ENCODE measurements around the gene SYN1.
A peak's percentile ranks its signal among the peaks of the same experiment; 100 is the strongest.

Gene SYN1

GRCh38 chrX:47649781-47650163 lies 30.1 kb upstream of the SYN1 start:
- Histone ChIP-seq H3K4me3 (ENCODE audit: low read depth, low read length) (peak overlapping the region; percentile 85), H3K4me1 (ENCODE audit: control insufficient read depth, insufficient read depth, low read length) (no peaks in the 10 kb centered on the region; the same call in 1 of the 2 replicates), H3K27ac (ENCODE audit: low read depth, low read length) (no peak overlapping the region), H3K36me3 (ENCODE audit: control insufficient read depth, insufficient read depth, low read length) (peaks cover 24% of the 10 kb centered on the region), H3K27me3 (ENCODE audit: control insufficient read depth, insufficient read depth, low read length) (no peaks in the 10 kb centered on the region), H3K9ac (ENCODE audit: low read depth, low read length) (no peak overlapping the region), H3K9me3 (ENCODE audit: control insufficient read depth, insufficient read depth, low read length) (peaks cover 33% of the 10 kb centered on the region)

GRCh38 chrX:47649271-47649670 lies 29.6 kb upstream of the SYN1 start:
- Histone ChIP-seq H3K27me3 (ENCODE audit: control insufficient read depth, insufficient read depth, low read length) (no peaks in the 10 kb centered on the region), H3K9me3 (ENCODE audit: control insufficient read depth, insufficient read depth, low read length) (peaks cover 33% of the 10 kb centered on the region), H3K4me1 (ENCODE audit: control insufficient read depth, insufficient read depth, low read length) (no peaks in the 10 kb centered on the region; the same call in 1 of the 2 replicates), H3K9ac (ENCODE audit: low read depth, low read length) (no peak overlapping the region), H3K36me3 (ENCODE audit: control insufficient read depth, insufficient read depth, low read length) (peaks cover 21% of the 10 kb centered on the region), H3K27ac (ENCODE audit: low read depth, low read length) (no peak overlapping the region), H3K4me3 (ENCODE audit: low read depth, low read length) (peak overlapping the region; percentile 85)

- Histone ChIP-seq H3K36me3 (ENCODE audit: control insufficient read depth, insufficient read depth, low read length) (peaks cover 26% of the 10 kb centered on the region), H3K9me3 (ENCODE audit: control insufficient read depth, insufficient read depth, low read length) (peaks cover 33% of the 10 kb centered on the region), H3K9ac (ENCODE audit: low read depth, low read length) (no peak overlapping the region), H3K4me3 (ENCODE audit: low read depth, low read length) (no peak overlapping the region; the same call in 1 of the 2 replicates), H3K27me3 (ENCODE audit: control insufficient read depth, insufficient read depth, low read length) (no peaks in the 10 kb centered on the region), H3K27ac (ENCODE audit: low read depth, low read length) (no peak overlapping the region), H3K4me1 (ENCODE audit: control insufficient read depth, insufficient read depth, low read length) (no peaks in the 10 kb centered on the region; the same call in 1 of the 2 replicates)
These were observed 28.7 kb upstream of the SYN1 start for GRCh38 chrX:47648376-47648775.

GRCh38 chrX:47646636-47647035 lies 27.0 kb upstream of the SYN1 start:
- Histone ChIP-seq H3K9me3 (ENCODE audit: control insufficient read depth, insufficient read depth, low read length) (peaks cover 34% of the 10 kb centered on the region), H3K27me3 (ENCODE audit: control insufficient read depth, insufficient read depth, low read length) (no peaks in the 10 kb centered on the region), H3K4me1 (ENCODE audit: control insufficient read depth, insufficient read depth, low read length) (no peaks in the 10 kb centered on the region; the same call in 1 of the 2 replicates), H3K36me3 (ENCODE audit: control insufficient read depth, insufficient read depth, low read length) (peaks cover 24% of the 10 kb centered on the region), H3K27ac (ENCODE audit: low read depth, low read length) (no peak overlapping the region), H3K4me3 (ENCODE audit: low read depth, low read length) (no peak overlapping the region), H3K9ac (ENCODE audit: low read depth, low read length) (no peak overlapping the region)

GRCh38 chrX:47645530-47645929 lies 25.9 kb upstream of the SYN1 start:
- no peak overlapping the region for H3K9ac ChIP-seq (ENCODE audit: low read depth, low read length)
- H3K27me3 ChIP-seq (ENCODE audit: control insufficient read depth, insufficient read depth, low read length), result no peaks in the 10 kb centered on the region
- peaks cover 39% of the 10 kb centered on the region for H3K9me3 ChIP-seq (ENCODE audit: control insufficient read depth, insufficient read depth, low read length)
- H3K4me1 ChIP-seq (ENCODE audit: control insufficient read depth, insufficient read depth, low read length), result no peaks in the 10 kb centered on the region
- peaks cover 35% of the 10 kb centered on the region for H3K36me3 ChIP-seq (ENCODE audit: control insufficient read depth, insufficient read depth, low read length)
- no peak overlapping the region for H3K4me3 ChIP-seq (ENCODE audit: low read depth, low read length)
- H3K27ac ChIP-seq (ENCODE audit: low read depth, low read length), result no peak overlapping the region

GRCh38 chrX:47644557-47645091 lies 25.0 kb upstream of the SYN1 start:
- Histone ChIP-seq H3K27me3 (ENCODE audit: control insufficient read depth, insufficient read depth, low read length) (no peaks in the 10 kb centered on the region), H3K4me1 (ENCODE audit: control insufficient read depth, insufficient read depth, low read length) (no peaks in the 10 kb centered on the region), H3K27ac (ENCODE audit: low read depth, low read length) (no peak overlapping the region), H3K9me3 (ENCODE audit: control insufficient read depth, insufficient read depth, low read length) (peaks cover 47% of the 10 kb centered on the region), H3K4me3 (ENCODE audit: low read depth, low read length) (no peak overlapping the region), H3K36me3 (ENCODE audit: control insufficient read depth, insufficient read depth, low read length) (peaks cover 45% of the 10 kb centered on the region), H3K9ac (ENCODE audit: low read depth, low read length) (no peak overlapping the region)

GRCh38 chrX:47643926-47644325 lies 24.3 kb upstream of the SYN1 start:
- no peak overlapping the region for H3K9ac ChIP-seq (ENCODE audit: low read depth, low read length)
- no peaks in the 10 kb centered on the region for H3K4me1 ChIP-seq (ENCODE audit: control insufficient read depth, insufficient read depth, low read length)
- peaks cover 50% of the 10 kb centered on the region for H3K36me3 ChIP-seq (ENCODE audit: control insufficient read depth, insufficient read depth, low read length)
- H3K27me3 ChIP-seq (ENCODE audit: control insufficient read depth, insufficient read depth, low read length), result no peaks in the 10 kb centered on the region
- no peak overlapping the region for H3K4me3 ChIP-seq (ENCODE audit: low read depth, low read length)
- H3K27ac ChIP-seq (ENCODE audit: low read depth, low read length), result no peak overlapping the region
- H3K9me3 ChIP-seq (ENCODE audit: control insufficient read depth, insufficient read depth, low read length), result peaks cover 46% of the 10 kb centered on the region

GRCh38 chrX:47638816-47639215 lies 19.2 kb upstream of the SYN1 start:
- no peak overlapping the region for H3K4me3 ChIP-seq (ENCODE audit: low read depth, low read length)
- H3K9ac ChIP-seq (ENCODE audit: low read depth, low read length), result no peak overlapping the region
- peaks cover 41% of the 10 kb centered on the region for H3K9me3 ChIP-seq (ENCODE audit: control insufficient read depth, insufficient read depth, low read length)
- H3K36me3 ChIP-seq (ENCODE audit: control insufficient read depth, insufficient read depth, low read length), result peaks cover 59% of the 10 kb centered on the region
- H3K27ac ChIP-seq (ENCODE audit: low read depth, low read length), result no peak overlapping the region
- H3K4me1 ChIP-seq (ENCODE audit: control insufficient read depth, insufficient read depth, low read length), result no peaks in the 10 kb centered on the region
- H3K27me3 ChIP-seq (ENCODE audit: control insufficient read depth, insufficient read depth, low read length), result no peaks in the 10 kb centered on the region

- peaks cover 42% of the 10 kb centered on the region for H3K9me3 ChIP-seq (ENCODE audit: control insufficient read depth, insufficient read depth, low read length)
- no peaks in the 10 kb centered on the region for H3K27me3 ChIP-seq (ENCODE audit: control insufficient read depth, insufficient read depth, low read length)
- no peak overlapping the region for H3K9ac ChIP-seq (ENCODE audit: low read depth, low read length)
- H3K4me3 ChIP-seq (ENCODE audit: low read depth, low read length), result no peak overlapping the region
- H3K36me3 ChIP-seq (ENCODE audit: control insufficient read depth, insufficient read depth, low read length), result peaks cover 50% of the 10 kb centered on the region
- no peak overlapping the region for H3K27ac ChIP-seq (ENCODE audit: low read depth, low read length)
- H3K4me1 ChIP-seq (ENCODE audit: control insufficient read depth, insufficient read depth, low read length), result no peaks in the 10 kb centered on the region
These were observed 18.0 kb upstream of the SYN1 start for GRCh38 chrX:47637546-47638195.

- H3K36me3 ChIP-seq (ENCODE audit: control insufficient read depth, insufficient read depth, low read length), result peaks cover 31% of the 10 kb centered on the region
- peaks cover 32% of the 10 kb centered on the region for H3K9me3 ChIP-seq (ENCODE audit: control insufficient read depth, insufficient read depth, low read length)
- H3K4me1 ChIP-seq (ENCODE audit: control insufficient read depth, insufficient read depth, low read length), result no peaks in the 10 kb centered on the region; the same call in 1 of the 2 replicates
- H3K27ac ChIP-seq (ENCODE audit: low read depth, low read length), result no peak overlapping the region
- H3K27me3 ChIP-seq (ENCODE audit: control insufficient read depth, insufficient read depth, low read length), result no peaks in the 10 kb centered on the region
- no peak overlapping the region for H3K4me3 ChIP-seq (ENCODE audit: low read depth, low read length)
- H3K9ac ChIP-seq (ENCODE audit: low read depth, low read length), result no peak overlapping the region
These were observed 15.4 kb upstream of the SYN1 start for GRCh38 chrX:47634871-47635575.

All from HUES48 (cell line).